H9 (cell line): Measurements from ENCODE around the gene HSPH1. TPM values are rescaled to one million over a fixed set of nuclear protein-coding genes. Genes with fewer than 3 reads are reported as not detected.

Experiments used
- DNase-seq: peaks from one replicate; pipeline ENCODE4 v3.0.0-alpha.2; 2017
- H2AFZ ChIP-seq: one replicate; pipeline ENCODE4 v1.6.1; 2013; ENCODE audit warnings: mild to moderate bottlenecking, low read length, control low read depth, moderate library complexity
- H2AK5ac ChIP-seq: 2 replicates; pipeline ENCODE4 v1.6.1; 2013; ENCODE audit warnings: low read length, control low read depth, mixed read lengths; ENCODE audit not compliant: insufficient read length
- H2BK120ac ChIP-seq: one replicate; pipeline ENCODE4 v1.6.1; 2013; ENCODE audit warnings: low read depth, mild to moderate bottlenecking, low read length, control low read depth, inconsistent platforms; ENCODE audit not compliant: poor library complexity, severe bottlenecking
- H2BK12ac ChIP-seq: 2 replicates; pipeline ENCODE4 v1.6.1; 2013; ENCODE audit warnings: low read length, control low read depth, mixed read lengths, low read depth; ENCODE audit not compliant: insufficient read length
- H2BK15ac ChIP-seq: 2 replicates; pipeline ENCODE4 v1.6.1; 2013; ENCODE audit warnings: low read depth, low read length, control low read depth
- H2BK20ac ChIP-seq: one replicate; pipeline ENCODE4 v1.6.1; 2013; ENCODE audit warnings: low read depth, mild to moderate bottlenecking, low read length, control low read depth, inconsistent platforms; ENCODE audit not compliant: poor library complexity, severe bottlenecking
- H2BK5ac ChIP-seq: 2 replicates; pipeline ENCODE4 v1.6.1; 2013; ENCODE audit warnings: low read length, control low read depth, mixed read lengths; ENCODE audit not compliant: insufficient read length
- H3K14ac ChIP-seq: 2 replicates; pipeline ENCODE4 v1.6.1; 2013; ENCODE audit warnings: low read length, control low read depth; ENCODE audit not compliant: insufficient read depth
- H3K18ac ChIP-seq: 2 replicates; pipeline ENCODE4 v1.6.1; 2013; ENCODE audit warnings: low read depth, mild to moderate bottlenecking, mixed read lengths, low read length, control low read depth; ENCODE audit not compliant: insufficient read length
- H3K23ac ChIP-seq: 2 replicates; pipeline ENCODE4 v1.6.1; 2013; ENCODE audit warnings: low read length, control low read depth, mixed read lengths, low read depth; ENCODE audit not compliant: insufficient read length
- H3K23me2 ChIP-seq: 2 replicates; pipeline ENCODE4 v1.6.1; 2013; ENCODE audit warnings: low read depth, mild to moderate bottlenecking, mixed read lengths, low read length, control low read depth; ENCODE audit not compliant: insufficient read length, poor library complexity, severe bottlenecking
- H3K27ac ChIP-seq: 2 replicates; pipeline ENCODE4 v1.5.1; 2013; ENCODE audit warnings: low read length, control low read depth, mixed read lengths, low read depth; ENCODE audit not compliant: insufficient read length
- H3K27me3 ChIP-seq: 2 replicates; pipeline ENCODE4 v1.6.1; 2013; ENCODE audit warnings: low read length, control low read depth, inconsistent platforms; ENCODE audit not compliant: insufficient read depth
- H3K4ac ChIP-seq: 2 replicates; pipeline ENCODE4 v1.6.1; 2013; ENCODE audit warnings: low read depth, mild to moderate bottlenecking, control low read depth, inconsistent platforms, low read length, moderate library complexity
- H3K4me1 ChIP-seq: 2 replicates; pipeline ENCODE4 v1.6.1; 2013; ENCODE audit warnings: low read length, control low read depth, inconsistent platforms; ENCODE audit not compliant: insufficient read depth
- H3K4me2 ChIP-seq: 2 replicates; pipeline ENCODE4 v1.6.1; 2013; ENCODE audit warnings: low read length, control low read depth, mixed read lengths; ENCODE audit not compliant: insufficient read length, insufficient read depth
- H3K56ac ChIP-seq: 2 replicates; pipeline ENCODE4 v1.6.1; 2013; ENCODE audit warnings: low read depth, mild to moderate bottlenecking, mixed read lengths, low read length, control low read depth; ENCODE audit not compliant: insufficient read length
- H3K79me1 ChIP-seq: 2 replicates; pipeline ENCODE4 v1.6.1; 2013; ENCODE audit warnings: low read depth, mild to moderate bottlenecking, moderate library complexity, low read length, control low read depth, inconsistent platforms; ENCODE audit not compliant: insufficient read depth, poor library complexity, severe bottlenecking
- H3K79me2 ChIP-seq: 2 replicates; pipeline ENCODE4 v1.6.1; 2013; ENCODE audit warnings: low read length, control low read depth, inconsistent platforms; ENCODE audit not compliant: insufficient read depth
- H3K9ac ChIP-seq: 2 replicates; pipeline ENCODE4 v1.6.1; 2013; ENCODE audit warnings: low read length, control low read depth, mixed read lengths; ENCODE audit not compliant: insufficient read length; ENCODE audit errors: extremely low read depth
- H3K9me3 ChIP-seq: one replicate; pipeline ENCODE4 v1.6.1; 2013; ENCODE audit warnings: low read depth, low read length, inconsistent platforms; ENCODE audit not compliant: control insufficient read depth
- H3T11ph ChIP-seq: one replicate; pipeline ENCODE4 v1.6.1; 2013; ENCODE audit warnings: mild to moderate bottlenecking, low read length, control low read depth, inconsistent platforms
- H4K20me1 ChIP-seq: one replicate; pipeline ENCODE4 v1.6.1; 2013; ENCODE audit not compliant: control insufficient read depth, insufficient read length, insufficient read depth
- H4K5ac ChIP-seq: 2 replicates; pipeline ENCODE4 v1.6.1; 2013; ENCODE audit warnings: low read depth, mild to moderate bottlenecking, mixed read lengths, low read length, control low read depth; ENCODE audit not compliant: insufficient read length
- H4K8ac ChIP-seq: replicated peaks from 2 replicates; pipeline ENCODE4 v1.6.1; 2013; ENCODE audit warnings: low read length, control low read depth, mixed read lengths, low read depth; ENCODE audit not compliant: insufficient read length
- H4K91ac ChIP-seq: 2 replicates; pipeline ENCODE4 v1.6.1; 2013; ENCODE audit warnings: low read depth, mild to moderate bottlenecking, moderate library complexity, mixed read lengths, low read length, control low read depth; ENCODE audit not compliant: insufficient read length
- H3K27ac Mint-ChIP-seq, 3 experiments: 2 replicates in 2 of 3; 3 replicates in 1 of 3; pipeline ENCODE4 v1.8.0; 2020 to 2021; ENCODE audit warnings: mixed read lengths in 3 of 3, mild to moderate bottlenecking in 1 of 3, moderate library complexity in 1 of 3
- H3K27me3 Mint-ChIP-seq: 2 replicates; pipeline ENCODE4 v1.8.0; 2021; ENCODE audit warnings: low read depth, mild to moderate bottlenecking, moderate library complexity, mixed read lengths
- H3K36me3 Mint-ChIP-seq, 3 experiments: 2 replicates in 2 of 3; 3 replicates in 1 of 3; pipeline ENCODE4 v1.8.0; 2020 to 2021; ENCODE audit warnings: low read depth in 3 of 3, mixed read lengths in 3 of 3; ENCODE audit not compliant: insufficient read depth in 1 of 3
- H3K4me1 Mint-ChIP-seq, 2 experiments: 2 replicates each; pipeline ENCODE4 v1.8.0; 2020; ENCODE audit warnings: mixed read lengths in 2 of 2
- H3K4me3 Mint-ChIP-seq, 2 experiments: 2 replicates in 1 of 2; 3 replicates in 1 of 2; pipeline ENCODE4 v1.8.0; 2020 to 2021; ENCODE audit warnings: mild to moderate bottlenecking in 2 of 2, mixed read lengths in 2 of 2, moderate library complexity in 1 of 2
- H3K9me3 Mint-ChIP-seq, 2 experiments: 2 replicates in 1 of 2; 3 replicates in 1 of 2; pipeline ENCODE4 v1.8.0; 2020; ENCODE audit warnings: mild to moderate bottlenecking in 2 of 2, mixed read lengths in 2 of 2, moderate library complexity in 1 of 2
- WGBS: extraction: QIAGEN DNeasy Blood & Tissue Kit; methylation state at CpG from one replicate; pipeline ENCODE4 v1.1.7; 2013; ENCODE audit warnings: missing lambda C conversion rate, low lambda C conversion rate, mixed read lengths; ENCODE audit not compliant: insufficient read length; ENCODE audit errors: extremely low coverage; 5-methylcytosine and 5-hydroxymethylcytosine counted together
- total RNA-seq: library from RNA; stranded (reverse); gene quantifications from 2 replicates; pipeline ENCODE4 v1.2.1, GENCODE V29; 2021
- TF ChIP-seq, protein P1 (sequence below): fragments of 200-600 bp; sonication (generic); conservative IDR thresholded peaks from 3 replicates; pipeline ENCODE4 v1.8.0; 2021; ENCODE audit warnings: antibody characterized with exemption, mild to moderate bottlenecking

The HSPH1 gene
- total RNA-seq, 1 experiment from 2014 or later = 141 TPM

DNA sequence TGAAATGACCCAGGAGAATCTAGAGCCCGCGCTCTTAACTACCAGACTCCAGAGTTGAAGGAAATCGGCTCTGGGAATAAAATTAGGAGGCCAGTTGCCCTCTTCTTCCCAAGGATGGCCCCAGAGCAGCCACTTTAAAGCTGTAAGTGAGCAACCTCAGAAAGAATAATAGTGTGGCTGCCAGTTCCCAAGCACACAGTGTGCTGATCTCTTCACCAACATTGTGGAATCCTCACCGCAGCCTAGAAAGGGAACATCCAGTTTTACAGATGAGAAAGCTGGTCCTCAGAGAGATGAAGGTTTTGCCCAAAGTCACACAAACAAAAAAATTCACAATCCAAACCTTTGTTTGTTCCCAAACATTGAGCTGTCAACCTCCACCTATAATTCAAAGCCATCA, 39.6 kb downstream of the HSPH1 start:
- peaks cover 11% of the 10 kb centered on the region in 2 experiments for H3K4me1 Mint-ChIP-seq
- Histone ChIP-seq H4K5ac (no peak overlapping the region), H2BK12ac (no peak overlapping the region), H2BK15ac (no peak overlapping the region), H2AK5ac (no peak overlapping the region), H3K56ac (no peak overlapping the region), H3K14ac (no peak overlapping the region), H3K27me3 (no peaks in the 10 kb centered on the region), H3T11ph (no peak overlapping the region), H2BK5ac (no peak overlapping the region), H3K79me2 (no peaks in the 10 kb centered on the region), H2BK20ac (no peak overlapping the region), H2BK120ac (no peak overlapping the region), H3K79me1 (no peaks in the 10 kb centered on the region), H3K23ac (no peak overlapping the region), H3K9ac (no peak overlapping the region), H3K4ac (no peak overlapping the region), H3K4me1 (no peaks in the 10 kb centered on the region; the same call in 1 of the 2 replicates), H3K9me3 (no peaks in the 10 kb centered on the region), H2AFZ (no peak overlapping the region), H4K8ac (no peak overlapping the region), H3K27ac (no peak overlapping the region), H3K18ac (no peak overlapping the region), H4K91ac (no peak overlapping the region), H3K23me2 (no peaks in the 10 kb centered on the region), H3K4me2 (no peak overlapping the region), H4K20me1 (peaks cover 2% of the 10 kb centered on the region)
- peaks cover 2 to 3% of the 10 kb centered on the region in 2 experiments; a peak in 1 of 5 replicates for H3K9me3 Mint-ChIP-seq
- TF ChIP-seq, protein P1, sequence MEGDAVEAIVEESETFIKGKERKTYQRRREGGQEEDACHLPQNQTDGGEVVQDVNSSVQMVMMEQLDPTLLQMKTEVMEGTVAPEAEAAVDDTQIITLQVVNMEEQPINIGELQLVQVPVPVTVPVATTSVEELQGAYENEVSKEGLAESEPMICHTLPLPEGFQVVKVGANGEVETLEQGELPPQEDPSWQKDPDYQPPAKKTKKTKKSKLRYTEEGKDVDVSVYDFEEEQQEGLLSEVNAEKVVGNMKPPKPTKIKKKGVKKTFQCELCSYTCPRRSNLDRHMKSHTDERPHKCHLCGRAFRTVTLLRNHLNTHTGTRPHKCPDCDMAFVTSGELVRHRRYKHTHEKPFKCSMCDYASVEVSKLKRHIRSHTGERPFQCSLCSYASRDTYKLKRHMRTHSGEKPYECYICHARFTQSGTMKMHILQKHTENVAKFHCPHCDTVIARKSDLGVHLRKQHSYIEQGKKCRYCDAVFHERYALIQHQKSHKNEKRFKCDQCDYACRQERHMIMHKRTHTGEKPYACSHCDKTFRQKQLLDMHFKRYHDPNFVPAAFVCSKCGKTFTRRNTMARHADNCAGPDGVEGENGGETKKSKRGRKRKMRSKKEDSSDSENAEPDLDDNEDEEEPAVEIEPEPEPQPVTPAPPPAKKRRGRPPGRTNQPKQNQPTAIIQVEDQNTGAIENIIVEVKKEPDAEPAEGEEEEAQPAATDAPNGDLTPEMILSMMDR = no peak
- peaks cover 16% of the 10 kb centered on the region for H3K27me3 Mint-ChIP-seq
- no peak overlapping the region for H3K4me3 Mint-ChIP-seq
- no peak for DNase-seq
- no CpG with 5 or more reads among the region's 4 CpGs for WGBS
- peaks cover 0 to 2% (median 0%) of the 10 kb centered on the region in 3 experiments; a peak in 3 of 7 replicates for H3K36me3 Mint-ChIP-seq
- no peak overlapping the region for H3K27ac Mint-ChIP-seq
